H1 (cell line): ENCODE measurements around the gene TNFSF18. TPM values are rescaled to one million over a fixed set of nuclear protein-coding genes. Genes with fewer than 3 reads are reported as not detected.

Experiments
- CTCF ChIA-PET: fragments of 300-600 bp; sonication (Branson Sonifier 250); formaldehyde crosslinking; loops from one replicate; lab custom pipeline; 2021; ENCODE audit not compliant: partially characterized antibody; lab: Charles Lee
- POLR2A ChIA-PET: fragments of 300-600 bp; sonication (Branson Sonifier 250); formaldehyde crosslinking; loops from one replicate; lab custom pipeline; 2021; ENCODE audit warnings: inconsistent platforms; ENCODE audit not compliant: partially characterized antibody; lab: Charles Lee
- DNase-seq, 2 experiments: peaks; one replicate each; pipeline versions ENCODE4 v3.0.0 to v3.0.0-alpha.2; 2010 to 2022; ENCODE audit warnings: low spot score in 2 of 2, low read depth in 1 of 2, mixed read lengths in 1 of 2
- FAIRE-seq: peaks from 2 replicates; lab custom pipeline; 2011; peaks lifted over from hg19 to GRCh38; lab: Jason Lieb, UNC
- H2AFZ ChIP-seq: 2 replicates; pipeline ENCODE4 v1.8.1; 2012; ENCODE audit warnings: low read length, inconsistent platforms
- H2AK5ac ChIP-seq: 2 replicates; pipeline ENCODE4 v1.6.1; 2013; ENCODE audit warnings: low read depth, low read length
- H2BK120ac ChIP-seq: replicated peaks from 2 replicates; pipeline ENCODE3; 2013; ENCODE audit warnings: low read depth, low read length, inconsistent platforms
- H2BK12ac ChIP-seq: 2 replicates; pipeline ENCODE4 v1.6.1; 2013; ENCODE audit warnings: low read depth, low read length
- H2BK15ac ChIP-seq: 2 replicates; pipeline ENCODE4 v1.6.1; 2013; ENCODE audit warnings: low read length
- H2BK20ac ChIP-seq: 2 replicates; pipeline ENCODE4 v1.6.1; 2013; ENCODE audit warnings: low read length
- H2BK5ac ChIP-seq: 2 replicates; pipeline ENCODE4 v1.6.1; 2013; ENCODE audit warnings: low read depth, low read length
- H3K14ac ChIP-seq: 2 replicates; pipeline ENCODE4 v1.6.1; 2013; ENCODE audit warnings: inconsistent platforms; ENCODE audit not compliant: insufficient read length
- H3K18ac ChIP-seq: 2 replicates; pipeline ENCODE4 v1.6.1; 2013; ENCODE audit warnings: low read length; ENCODE audit errors: extremely low read depth
- H3K23ac ChIP-seq: 2 replicates; pipeline ENCODE4 v1.6.1; 2013; ENCODE audit warnings: inconsistent platforms; ENCODE audit not compliant: insufficient read length
- H3K23me2 ChIP-seq: 2 replicates; pipeline ENCODE4 v1.6.1; 2013; ENCODE audit warnings: low read depth, low read length
- H3K27ac ChIP-seq: 2 replicates; pipeline ENCODE4 v1.6.1; 2011; ENCODE audit warnings: low read depth, low read length, inconsistent platforms
- H3K27me3 ChIP-seq, 4 experiments: replicated peaks in 1 of 4; 1 replicate in 1 of 4; 2 replicates in 3 of 4; pipeline versions ENCODE4 v1.6.1 to v1.8.1; 2011 to 2013; ENCODE audit warnings: low read length in 3 of 4, mild to moderate bottlenecking in 3 of 4, inconsistent platforms in 2 of 4, mixed read lengths in 2 of 4, moderate library complexity in 1 of 4; ENCODE audit not compliant: control insufficient read depth in 3 of 4, insufficient read depth in 3 of 4; ENCODE audit errors: extremely low read depth in 1 of 4
- H3K36me3 ChIP-seq, 4 experiments: 2 replicates each; pipeline versions ENCODE4 v1.6.1 to v1.8.1; 2011 to 2013; ENCODE audit warnings: mild to moderate bottlenecking in 4 of 4, low read length in 3 of 4, moderate library complexity in 2 of 4, control low read depth in 1 of 4, inconsistent platforms in 1 of 4; ENCODE audit not compliant: insufficient read depth in 4 of 4, control insufficient read depth in 2 of 4
- H3K4ac ChIP-seq: replicated peaks from 2 replicates; pipeline ENCODE3; 2013; ENCODE audit warnings: low read length, low read depth, mixed read lengths, inconsistent platforms; ENCODE audit not compliant: insufficient read length
- H3K4me1 ChIP-seq, 4 experiments: replicated peaks in 1 of 4; 1 replicate in 1 of 4; 2 replicates in 3 of 4; pipeline versions ENCODE4 v1.6.1 to v1.8.1; 2011 to 2013; ENCODE audit warnings: low read length in 3 of 4, inconsistent platforms in 2 of 4, mixed read lengths in 1 of 4; ENCODE audit not compliant: insufficient read depth in 4 of 4, control insufficient read depth in 3 of 4
- H3K4me2 ChIP-seq, 2 experiments: 2 replicates each; pipeline versions ENCODE4 v1.6.1 to v1.8.1; 2011 to 2013; ENCODE audit warnings: low read depth in 2 of 2, low read length in 2 of 2, control low read depth in 1 of 2, inconsistent platforms in 1 of 2, mild to moderate bottlenecking in 1 of 2; ENCODE audit not compliant: insufficient read depth in 1 of 2
- H3K4me3 ChIP-seq, 4 experiments: fragments of 200-600, 300-600 bp in 1 of 4; sonication (generic), shearing (Covaris generic), sonication (Bioruptor Twin) in 1 of 4; 2 replicates each; pipeline versions ENCODE4 v1.5.1 to v1.8.1; 2011 to 2016; ENCODE audit warnings: low read length in 4 of 4, low read depth in 3 of 4, control low read depth in 2 of 4, inconsistent platforms in 2 of 4, mild to moderate bottlenecking in 2 of 4, mixed read lengths in 1 of 4, moderate library complexity in 1 of 4; ENCODE audit not compliant: insufficient read depth in 2 of 4; ENCODE audit errors: extremely low read depth in 1 of 4
- H3K56ac ChIP-seq: replicated peaks from 2 replicates; pipeline ENCODE3; 2013; ENCODE audit warnings: low read depth, mild to moderate bottlenecking, mixed read lengths, low read length, inconsistent platforms; ENCODE audit not compliant: insufficient read length
- H3K79me1 ChIP-seq: 2 replicates; pipeline ENCODE4 v1.6.1; 2013; ENCODE audit warnings: low read depth, low read length, control low read depth
- H3K79me2 ChIP-seq, 2 experiments: 2 replicates each; pipeline versions ENCODE4 v1.6.1 to v1.8.1; 2012 to 2013; ENCODE audit warnings: low read length in 2 of 2, mild to moderate bottlenecking in 2 of 2, inconsistent platforms in 1 of 2; ENCODE audit not compliant: insufficient read depth in 2 of 2, control insufficient read depth in 1 of 2
- H3K9ac ChIP-seq, 4 experiments: replicated peaks in 1 of 4; 1 replicate in 1 of 4; 2 replicates in 3 of 4; pipeline versions ENCODE4 v1.6.1 to v1.8.1; 2011 to 2013; ENCODE audit warnings: low read depth in 3 of 4, low read length in 3 of 4, control low read depth in 2 of 4, mild to moderate bottlenecking in 2 of 4, moderate library complexity in 2 of 4, inconsistent platforms in 1 of 4; ENCODE audit errors: extremely low read depth in 1 of 4
- H3K9me3 ChIP-seq, 2 experiments: 2 replicates each; pipeline versions ENCODE4 v1.6.1 to v1.8.1; 2012 to 2013; ENCODE audit warnings: mild to moderate bottlenecking in 2 of 2, moderate library complexity in 2 of 2, control low read depth in 1 of 2, inconsistent platforms in 1 of 2, low read depth in 1 of 2, low read length in 1 of 2, mixed read lengths in 1 of 2; ENCODE audit not compliant: insufficient read depth in 2 of 2
- H4K20me1 ChIP-seq, 2 experiments: replicated peaks in 1 of 2; 2 replicates each; pipeline versions ENCODE3 to v1.8.1; 2011 to 2013; ENCODE audit warnings: inconsistent platforms in 2 of 2, low read length in 2 of 2, mild to moderate bottlenecking in 1 of 2; ENCODE audit not compliant: insufficient read depth in 2 of 2, control insufficient read depth in 1 of 2
- H4K5ac ChIP-seq: 2 replicates; pipeline ENCODE4 v1.6.1; 2013; ENCODE audit warnings: low read length, low read depth, mixed read lengths, inconsistent platforms; ENCODE audit not compliant: insufficient read length
- H4K8ac ChIP-seq: 2 replicates; pipeline ENCODE4 v1.8.0; 2013; ENCODE audit warnings: mild to moderate bottlenecking, moderate library complexity, low read length, inconsistent platforms; ENCODE audit not compliant: insufficient read depth; ENCODE audit errors: extremely low read depth
- H4K91ac ChIP-seq: replicated peaks from 2 replicates; pipeline ENCODE3; 2013; ENCODE audit warnings: low read length, mixed read lengths, inconsistent platforms; ENCODE audit not compliant: insufficient read length
- EP300 ChIP-seq, 2 experiments: IDR thresholded peaks; 1 replicate in 1 of 2; 2 replicates in 1 of 2; pipeline ENCODE4 v1.6.1; 2011 to 2012; ENCODE audit warnings: low read depth in 2 of 2, low read length in 2 of 2, mild to moderate bottlenecking in 2 of 2, borderline replicate concordance in 1 of 2, inconsistent platforms in 1 of 2, moderate library complexity in 1 of 2
- polyA plus RNA-seq, 7 experiments: library from polyadenylated mRNA; depleted of rRNA in 3 of 7; stranded (reverse) in 5 of 7; unstranded in 2 of 7; fragments of >200 nt in 5 of 7; fragments of 200-250 nt in 2 of 7; gene quantifications; 1 replicate in 5 of 7; 2 replicates in 1 of 7; 4 replicates in 1 of 7; pipeline versions ENCODE4 v1.2.1 to v1.2.3, GENCODE V29; 2011 to 2013; ENCODE audit warnings: missing spikeins in 2 of 7, mixed read lengths in 2 of 7
- total RNA-seq: library from RNA; stranded (reverse); fragmentation: NEBNext Ultra II Directional; extraction: Animal tissue kit (Norgen Biotek cat#: 25700); gene quantifications from 2 replicates; pipeline ENCODE4 v1.2.1, GENCODE V29; 2021

TNFSF18 gene
- total and polyA plus RNA-seq, 2 of the 8 experiments (the other 6 are each of a cell fraction or from before 2014, with no cell fraction given): not detected

DNA sequence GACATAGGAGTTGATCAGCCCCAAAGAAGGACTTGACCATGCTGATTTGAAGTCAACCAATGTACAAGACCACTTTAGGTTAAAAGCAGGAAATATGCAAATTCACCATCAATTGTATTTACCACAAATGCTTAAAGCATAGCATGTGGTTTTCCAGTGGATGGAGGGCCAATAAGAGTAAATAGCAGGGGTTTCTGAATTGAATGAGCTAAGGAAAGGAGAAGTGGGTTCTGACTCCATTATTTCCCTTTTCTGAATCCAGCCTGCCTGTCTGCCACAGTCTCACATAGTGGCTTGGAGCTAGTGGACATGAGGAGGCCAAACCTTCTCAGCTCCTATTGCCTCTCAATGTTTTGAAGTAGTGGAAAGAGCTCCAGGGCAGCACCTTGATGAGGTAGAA, 7.2 kb upstream of the TNFSF18 start:
- Histone ChIP-seq H3K36me3 (no peaks in the 10 kb centered on the region), H4K5ac (no peak overlapping the region), H3K18ac (no peak overlapping the region), H3K9me3 (no peaks in the 10 kb centered on the region), H3K56ac (no peak overlapping the region), H4K8ac (no peak overlapping the region), H2AK5ac (no peak overlapping the region), H4K91ac (no peak overlapping the region), H3K4me2 (no peak overlapping the region), H3K23me2 (no peaks in the 10 kb centered on the region; the same call in 1 of the 2 replicates), H2BK120ac (no peak overlapping the region), H3K23ac (no peak overlapping the region), H2BK20ac (no peak overlapping the region), H3K79me2 (no peaks in the 10 kb centered on the region), H4K20me1 (no peaks in the 10 kb centered on the region), H3K4me3 (no peak overlapping the region), H2AFZ (no peak overlapping the region), H3K79me1 (no peaks in the 10 kb centered on the region), H3K4ac (no peak overlapping the region), H3K27ac (no peak overlapping the region), H3K9ac (no peak overlapping the region), H2BK12ac (no peak overlapping the region), H3K4me1 (no peaks in the 10 kb centered on the region), H3K27me3 (no peaks in the 10 kb centered on the region), H2BK5ac (no peak overlapping the region), H2BK15ac (no peak overlapping the region), H3K14ac (no peak overlapping the region)
- CTCF ChIA-PET: no interaction called here
- FAIRE-seq (no peak), DNase-seq (no peak)
- POLR2A ChIA-PET: no interaction called here
- TF ChIP-seq EP300 (IDR thresholded peaks at IDR 0.05; ENCODE audit: borderline replicate concordance in 1 of 2, low read depth in 2 of 2, low read length in 2 of 2): no peak
